Hepatocyte (in vitro differentiated cells): ENCODE results near the gene ERC2. TPM values are rescaled to one million over a fixed set of nuclear protein-coding genes. Genes with fewer than 3 reads are reported as not detected.

Experiments
- DNase-seq: peaks from one replicate; pipeline ENCODE4 v3.0.0-alpha.2; 2016; ENCODE audit warnings: low spot score
- H2AFZ ChIP-seq: fragments of 200-600 bp; sonication (generic); 2 replicates; pipeline ENCODE4 v1.6.0; 2016; ENCODE audit warnings: antibody characterized with exemption, mild to moderate bottlenecking
- H3K27ac ChIP-seq: fragments of 200-600 bp; sonication (generic); 2 replicates; pipeline ENCODE4 v1.5.1; 2016; ENCODE audit warnings: mild to moderate bottlenecking
- H3K27me3 ChIP-seq: fragments of 200-600 bp; sonication (generic); 2 replicates; pipeline ENCODE4 v1.6.1; 2016
- H3K36me3 ChIP-seq: fragments of 200-600 bp; sonication (generic); replicated peaks from 2 replicates; pipeline ENCODE4 v1.5.1; 2016; ENCODE audit warnings: low read depth; ENCODE audit not compliant: insufficient read depth
- H3K4me1 ChIP-seq: fragments of 200-600 bp; sonication (generic); 2 replicates; pipeline ENCODE4 v1.5.1; 2016; ENCODE audit warnings: mild to moderate bottlenecking, moderate library complexity; ENCODE audit not compliant: insufficient read depth
- H3K4me2 ChIP-seq: fragments of 200-600 bp; sonication (generic); 2 replicates; pipeline ENCODE4 v1.6.0; 2016
- H3K4me3 ChIP-seq: fragments of 200-600 bp; sonication (generic); 2 replicates; pipeline ENCODE4 v1.5.1; 2016; ENCODE audit warnings: mild to moderate bottlenecking
- H3K79me2 ChIP-seq: fragments of 200-600 bp; sonication (generic); 2 replicates; pipeline ENCODE4 v1.6.0; 2017; ENCODE audit warnings: mild to moderate bottlenecking
- H3K9me2 ChIP-seq: fragments of 200-600 bp; sonication (generic); replicated peaks from 2 replicates; pipeline ENCODE4 v1.6.0; 2017; ENCODE audit warnings: mild to moderate bottlenecking; ENCODE audit not compliant: insufficient read depth
- H3K9me3 ChIP-seq: fragments of 200-600 bp; sonication (generic); 2 replicates; pipeline ENCODE4 v1.5.1; 2016; ENCODE audit warnings: low read depth, mild to moderate bottlenecking
- H4K20me1 ChIP-seq: fragments of 200-600 bp; sonication (generic); 2 replicates; pipeline ENCODE4 v1.6.0; 2016; ENCODE audit warnings: mild to moderate bottlenecking; ENCODE audit not compliant: insufficient read depth, poor library complexity, severe bottlenecking
- EZH2 ChIP-seq: fragments of 200-600 bp; sonication (generic); IDR thresholded peaks from 2 replicates; pipeline ENCODE4 v1.6.1; 2016; ENCODE audit warnings: antibody characterized with exemption, mild to moderate bottlenecking, borderline replicate concordance
- EZH2phosphoT487 ChIP-seq: fragments of 200-600 bp; sonication (generic); IDR thresholded peaks from one replicate; pipeline ENCODE4 v1.6.1; 2018; ENCODE audit warnings: antibody characterized with exemption, mild to moderate bottlenecking, low read depth, moderate library complexity; ENCODE audit not compliant: unreplicated experiment, severe bottlenecking
- WGBS: methylation state at CpG from one replicate; pipeline ENCODE4 v1.1.6; 2016; ENCODE audit warnings: low lambda C conversion rate; ENCODE audit errors: missing lambda C conversion rate; 5-methylcytosine and 5-hydroxymethylcytosine counted together
- polyA plus RNA-seq: library from polyadenylated mRNA; unstranded; fragments of >200 nt; fragmentation: Nextera tagmentation; extraction: Ambion mirVana; gene quantifications from 2 replicates; pipeline ENCODE4 v1.2.1, GENCODE V29; 2016
- total RNA-seq: library from RNA; depleted of rRNA; stranded (reverse); fragments of >200 nt; gene quantifications from 2 replicates; pipeline ENCODE4 v1.2.3, GENCODE V29; 2014
- TF ChIP-seq, protein P1 (sequence below): fragments of 200-600 bp; sonication (generic); IDR thresholded peaks from 2 replicates; pipeline ENCODE4 v1.5.1; 2016; ENCODE audit warnings: antibody characterized with exemption, mild to moderate bottlenecking; ENCODE audit not compliant: poor library complexity

The ERC2 gene
- total and polyA plus RNA-seq, 2 experiments from 2014 or later, result 1.2 to 5.3 TPM

DNA sequence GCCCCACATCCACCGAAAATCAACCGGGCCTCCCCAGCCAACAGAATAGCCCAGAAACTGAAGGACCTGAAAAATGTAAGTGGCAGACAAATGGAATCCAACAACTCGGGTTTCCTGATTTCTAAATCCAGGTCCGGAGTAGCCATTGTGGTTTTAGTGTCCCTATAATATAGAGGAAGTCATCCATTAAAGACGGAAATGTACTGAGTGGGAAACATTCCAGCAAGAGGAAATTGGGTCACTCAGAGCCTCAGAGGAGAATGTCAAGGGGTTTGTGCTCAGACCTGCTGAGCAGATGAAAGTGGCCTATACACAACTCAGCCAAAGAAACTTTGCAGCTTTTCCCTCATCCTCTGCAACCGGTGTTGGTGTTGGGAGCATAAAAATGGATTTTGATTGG lies 366.7 kb downstream of the ERC2 start:
- 86% methylated on average over 6 of the region's 6 CpGs for WGBS
- Histone ChIP-seq H3K27ac (no peak overlapping the region), H3K79me2 (no peaks in the 10 kb centered on the region), H3K4me3 (no peak overlapping the region), H3K4me2 (no peak overlapping the region), H2AFZ (no peak overlapping the region), H4K20me1 (no peaks in the 10 kb centered on the region), H3K27me3 (no peaks in the 10 kb centered on the region), H3K9me3 (no peaks in the 10 kb centered on the region), H3K36me3 (no peaks in the 10 kb centered on the region), H3K4me1 (no peaks in the 10 kb centered on the region), H3K9me2 (no peaks in the 10 kb centered on the region)
- no peak for DNase-seq
- TF ChIP-seq EZH2phosphoT487, result no peak
- TF ChIP-seq EZH2, result no peak
- TF ChIP-seq, protein P1, sequence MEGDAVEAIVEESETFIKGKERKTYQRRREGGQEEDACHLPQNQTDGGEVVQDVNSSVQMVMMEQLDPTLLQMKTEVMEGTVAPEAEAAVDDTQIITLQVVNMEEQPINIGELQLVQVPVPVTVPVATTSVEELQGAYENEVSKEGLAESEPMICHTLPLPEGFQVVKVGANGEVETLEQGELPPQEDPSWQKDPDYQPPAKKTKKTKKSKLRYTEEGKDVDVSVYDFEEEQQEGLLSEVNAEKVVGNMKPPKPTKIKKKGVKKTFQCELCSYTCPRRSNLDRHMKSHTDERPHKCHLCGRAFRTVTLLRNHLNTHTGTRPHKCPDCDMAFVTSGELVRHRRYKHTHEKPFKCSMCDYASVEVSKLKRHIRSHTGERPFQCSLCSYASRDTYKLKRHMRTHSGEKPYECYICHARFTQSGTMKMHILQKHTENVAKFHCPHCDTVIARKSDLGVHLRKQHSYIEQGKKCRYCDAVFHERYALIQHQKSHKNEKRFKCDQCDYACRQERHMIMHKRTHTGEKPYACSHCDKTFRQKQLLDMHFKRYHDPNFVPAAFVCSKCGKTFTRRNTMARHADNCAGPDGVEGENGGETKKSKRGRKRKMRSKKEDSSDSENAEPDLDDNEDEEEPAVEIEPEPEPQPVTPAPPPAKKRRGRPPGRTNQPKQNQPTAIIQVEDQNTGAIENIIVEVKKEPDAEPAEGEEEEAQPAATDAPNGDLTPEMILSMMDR, result no peak

- H3K4me3 ChIP-seq, result no peak overlapping the region
- no peaks in the 10 kb centered on the region for H3K79me2 ChIP-seq
- no peaks in the 10 kb centered on the region for H3K36me3 ChIP-seq
- WGBS, result 77% methylated on average over 2 of the region's 2 CpGs
- H3K27me3 ChIP-seq, result no peaks in the 10 kb centered on the region
- DNase-seq, result no peak
- no peaks in the 10 kb centered on the region for H3K4me1 ChIP-seq
- no peak overlapping the region for H3K4me2 ChIP-seq
- no peaks in the 10 kb centered on the region for H4K20me1 ChIP-seq
- no peaks in the 10 kb centered on the region for H3K9me3 ChIP-seq
- H2AFZ ChIP-seq, result no peak overlapping the region
- no peak overlapping the region for H3K27ac ChIP-seq
- TF ChIP-seq EZH2 (no peak), EZH2phosphoT487 (no peak)
- TF ChIP-seq, protein P1, result no peak
- H3K9me2 ChIP-seq, result no peaks in the 10 kb centered on the region
Observed at GRCh38 chr3:56096999-56097398, 371.3 kb downstream of the ERC2 start.

GRCh38 chr3:56094170-56094569 lies 374.1 kb downstream of the ERC2 start:
- H3K27ac ChIP-seq, result no peak overlapping the region
- no peak for DNase-seq
- no peak overlapping the region for H2AFZ ChIP-seq
- no peaks in the 10 kb centered on the region for H3K4me1 ChIP-seq
- H3K27me3 ChIP-seq, result no peaks in the 10 kb centered on the region
- no peaks in the 10 kb centered on the region for H4K20me1 ChIP-seq
- no peak overlapping the region for H3K4me3 ChIP-seq
- H3K36me3 ChIP-seq, result no peaks in the 10 kb centered on the region
- H3K9me3 ChIP-seq, result no peaks in the 10 kb centered on the region
- H3K79me2 ChIP-seq, result no peaks in the 10 kb centered on the region
- no peak overlapping the region for H3K4me2 ChIP-seq
- H3K9me2 ChIP-seq, result no peaks in the 10 kb centered on the region
- no peak for TF ChIP-seq EZH2phosphoT487
- TF ChIP-seq, protein P1, result no peak
- no peak for TF ChIP-seq EZH2

GRCh38 chr3:56089739-56090138 lies 378.5 kb downstream of the ERC2 start:
- no peaks in the 10 kb centered on the region for H4K20me1 ChIP-seq
- no peak overlapping the region for H3K4me2 ChIP-seq
- no peaks in the 10 kb centered on the region for H3K27me3 ChIP-seq
- H2AFZ ChIP-seq, result no peak overlapping the region
- no peak overlapping the region for H3K27ac ChIP-seq
- H3K79me2 ChIP-seq, result no peaks in the 10 kb centered on the region
- 97% methylated on average over 2 of the region's 2 CpGs for WGBS
- TF ChIP-seq EZH2phosphoT487 (no peak), EZH2 (no peak)
- TF ChIP-seq, protein P1, result no peak
- no peak for DNase-seq
- H3K9me3 ChIP-seq, result no peaks in the 10 kb centered on the region
- H3K4me3 ChIP-seq, result no peak overlapping the region
- H3K9me2 ChIP-seq, result no peaks in the 10 kb centered on the region
- H3K4me1 ChIP-seq, result no peaks in the 10 kb centered on the region
- no peaks in the 10 kb centered on the region for H3K36me3 ChIP-seq
